Endothelial cell of umbilical vein (primary cell): ENCODE measurements around the gene SART3. TPM values are rescaled to one million over a fixed set of nuclear protein-coding genes. Genes with fewer than 3 reads are reported as not detected.

Experiments used
- polyA plus RNA-seq, 4 experiments: library from polyadenylated mRNA; depleted of rRNA in 3 of 4; stranded (reverse) in 3 of 4; unstranded in 1 of 4; fragments of >200 nt; gene quantifications; 2 replicates each; pipeline versions ENCODE4 v1.2.1 to v1.2.3, GENCODE V29; 2011 to 2012; ENCODE audit warnings: missing spikeins in 1 of 4
- total RNA-seq: library from RNA; stranded (reverse); gene quantifications from 2 replicates; pipeline ENCODE4 v1.2.3, GENCODE V29; 2021

SART3 gene
- total and polyA plus RNA-seq, 2 donors (not counting 3 experiments of a cell fraction or from before 2014, with no cell fraction given): 13.9 to 50.7 TPM

Other genes starting within 250 kb of the SART3 start
- gene CMKLR1, start 221.9 kb downstream of the SART3 start, total RNA-seq: not detected in 2 replicates
- 0.60 and 0.61 TPM in 2 replicates for gene CMKLR1, start 221.9 kb downstream of the SART3 start, polyA plus RNA-seq
- 6.0 and 6.1 TPM in 2 replicates for gene FICD, start 45.9 kb downstream of the SART3 start, total RNA-seq
- 3.0 and 3.9 TPM in 2 replicates for gene FICD, start 45.9 kb downstream of the SART3 start, polyA plus RNA-seq
- gene ISCU, start 1.4 kb upstream of the SART3 start, total RNA-seq: 74.8 and 75.0 TPM in 2 replicates
- 65.0 and 78.6 TPM in 2 replicates for gene ISCU, start 1.4 kb upstream of the SART3 start, polyA plus RNA-seq
- gene TMEM119, start 36.9 kb upstream of the SART3 start, total RNA-seq: not detected in 2 replicates
- not detected in 2 replicates for gene TMEM119, start 36.9 kb upstream of the SART3 start, polyA plus RNA-seq
- 0.62 and 1.2 TPM in 2 replicates for gene SELPLG, start 72.7 kb upstream of the SART3 start, total RNA-seq
- 1.0 and 1.8 TPM in 2 replicates for gene SELPLG, start 72.7 kb upstream of the SART3 start, polyA plus RNA-seq
- gene CORO1C, start 170.3 kb upstream of the SART3 start, total RNA-seq: 212 and 240 TPM in 2 replicates
- 143 and 150 TPM in 2 replicates for gene CORO1C, start 170.3 kb upstream of the SART3 start, polyA plus RNA-seq